Measurements from ENCODE around the gene MICAL2. TPM values are rescaled to one million over a fixed set of nuclear protein-coding genes. Genes with fewer than 3 reads are reported as not detected.
A peak's percentile ranks its signal among the peaks of the same experiment; 100 is the strongest.

MICAL2 gene
- total and polyA plus RNA-seq, 8 donors: 4.8 to 38.8 (median 26.5) TPM

DNA sequence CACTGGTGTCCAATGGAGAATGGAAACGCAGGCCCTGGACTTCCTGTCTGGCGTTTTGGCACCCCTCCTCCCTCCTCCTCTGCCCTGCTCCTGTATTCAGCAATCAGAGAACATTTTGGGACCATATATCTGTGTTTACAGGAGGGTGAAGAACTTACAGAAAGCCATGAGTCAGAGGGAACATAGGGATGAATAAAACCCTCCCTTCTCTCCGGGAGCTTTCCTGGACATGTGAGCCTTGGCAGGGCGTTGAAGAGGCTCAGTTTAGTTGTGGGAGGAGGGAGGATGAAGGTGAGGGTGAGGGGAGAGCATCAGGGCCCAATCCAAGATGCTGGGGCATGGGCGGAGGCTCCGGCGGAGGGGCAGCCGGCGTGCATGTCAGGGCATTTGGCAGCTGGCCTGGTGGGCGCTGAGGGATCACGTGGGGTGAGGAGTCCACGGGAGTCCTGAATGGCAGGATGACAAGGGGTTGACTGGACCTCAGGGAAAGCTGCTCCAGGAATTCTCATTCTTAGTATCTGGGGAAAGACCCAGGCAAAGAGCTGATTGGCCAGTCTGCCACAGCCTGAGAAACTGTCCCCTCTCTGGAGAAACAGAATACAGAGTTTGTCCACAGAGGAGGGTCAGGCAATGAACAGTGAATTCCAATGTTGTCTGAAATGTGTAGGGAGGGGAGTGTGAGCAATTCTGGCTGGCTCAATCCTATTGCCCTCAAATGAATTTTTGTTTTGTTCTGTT lies 28.9 kb downstream of the MICAL2 start:
- H3K36me3 ChIP-seq: no peaks in the 10 kb centered on the region
- FAIRE-seq: no peak
- H3K9me3 ChIP-seq: no peaks in the 10 kb centered on the region
- ATAC-seq: peak in 1 of 4 donors; percentile 29
- intact Hi-C loops (cut with DNase I): no loop called here
- 81 to 85% methylated on average over 12 of the region's 12 CpGs for WGBS, 2 donors
- H3K27ac ChIP-seq: no peak overlapping the region
- DNase-seq: no peak
- H3K4me3 ChIP-seq: no peak overlapping the region
- no peaks in the 10 kb centered on the region for H3K27me3 ChIP-seq
- TF ChIP-seq, protein P1, sequence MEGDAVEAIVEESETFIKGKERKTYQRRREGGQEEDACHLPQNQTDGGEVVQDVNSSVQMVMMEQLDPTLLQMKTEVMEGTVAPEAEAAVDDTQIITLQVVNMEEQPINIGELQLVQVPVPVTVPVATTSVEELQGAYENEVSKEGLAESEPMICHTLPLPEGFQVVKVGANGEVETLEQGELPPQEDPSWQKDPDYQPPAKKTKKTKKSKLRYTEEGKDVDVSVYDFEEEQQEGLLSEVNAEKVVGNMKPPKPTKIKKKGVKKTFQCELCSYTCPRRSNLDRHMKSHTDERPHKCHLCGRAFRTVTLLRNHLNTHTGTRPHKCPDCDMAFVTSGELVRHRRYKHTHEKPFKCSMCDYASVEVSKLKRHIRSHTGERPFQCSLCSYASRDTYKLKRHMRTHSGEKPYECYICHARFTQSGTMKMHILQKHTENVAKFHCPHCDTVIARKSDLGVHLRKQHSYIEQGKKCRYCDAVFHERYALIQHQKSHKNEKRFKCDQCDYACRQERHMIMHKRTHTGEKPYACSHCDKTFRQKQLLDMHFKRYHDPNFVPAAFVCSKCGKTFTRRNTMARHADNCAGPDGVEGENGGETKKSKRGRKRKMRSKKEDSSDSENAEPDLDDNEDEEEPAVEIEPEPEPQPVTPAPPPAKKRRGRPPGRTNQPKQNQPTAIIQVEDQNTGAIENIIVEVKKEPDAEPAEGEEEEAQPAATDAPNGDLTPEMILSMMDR (IDR thresholded peaks at IDR 0.05): no peak
- no peaks in the 10 kb centered on the region for H3K4me1 ChIP-seq

DNA sequence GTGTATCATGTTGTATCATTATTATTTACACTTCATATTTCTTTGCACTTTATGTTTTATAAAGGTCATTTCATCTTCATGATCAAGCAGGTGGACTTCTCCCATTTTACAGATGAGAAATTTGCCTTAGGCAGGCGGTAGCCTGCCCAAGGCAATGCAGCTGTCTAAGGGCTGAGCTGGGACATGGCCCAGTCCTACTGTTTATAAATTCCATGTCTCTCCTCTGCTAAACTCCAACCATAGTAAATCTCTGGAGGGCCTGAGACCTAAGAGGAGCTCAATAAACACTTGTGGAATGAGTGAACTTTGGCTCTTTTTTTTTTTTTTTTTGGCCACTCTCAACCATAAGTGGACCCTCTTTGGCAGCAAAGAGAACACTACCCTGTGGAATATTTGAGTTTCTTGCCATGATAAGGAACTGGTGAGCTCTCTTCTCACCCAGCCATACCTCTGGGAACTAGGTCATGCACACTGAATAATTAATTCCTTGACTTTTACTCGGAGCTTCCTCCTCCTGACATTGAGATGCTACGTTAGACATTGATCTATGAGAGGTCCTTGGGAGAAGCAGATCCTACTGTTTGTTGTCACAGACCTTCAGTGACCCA lies 29.9 kb downstream of the MICAL2 start:
- Histone ChIP-seq H3K9me3 (no peaks in the 10 kb centered on the region), H3K4me3 (no peak overlapping the region), H3K27me3 (no peaks in the 10 kb centered on the region), H3K27ac (no peak overlapping the region), H3K36me3 (no peaks in the 10 kb centered on the region), H3K4me1 (no peaks in the 10 kb centered on the region)
- no peak for DNase-seq
- intact Hi-C loops (cut with DNase I): no loop called here
- no peak for FAIRE-seq
- TF ChIP-seq, protein P1 (IDR thresholded peaks at IDR 0.05): no peak
- no peak for ATAC-seq
- 89 to 95% methylated on average over 3 of the region's 3 CpGs for WGBS, 2 donors

DNA sequence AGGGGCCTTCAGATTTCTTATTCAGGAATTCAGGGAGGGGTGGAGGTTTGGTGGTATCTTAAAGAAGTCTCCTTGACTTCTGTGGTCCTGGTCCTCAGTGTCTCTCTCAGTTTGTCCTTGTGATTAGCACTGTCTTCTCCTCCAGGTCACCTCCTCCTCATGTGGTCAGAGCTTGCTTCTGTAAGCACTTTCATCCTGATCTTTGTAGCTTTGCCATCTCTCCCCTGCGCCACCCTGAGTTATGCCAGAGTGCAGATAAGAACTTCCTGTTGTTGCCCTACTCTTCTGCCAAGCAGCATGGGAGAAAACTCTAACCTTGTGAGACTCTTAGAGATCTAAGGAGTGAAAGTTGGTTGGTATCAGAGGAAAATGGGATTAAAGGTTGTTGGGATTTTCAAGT lies 30.9 kb downstream of the MICAL2 start:
- intact Hi-C loops (cut with DNase I): no loop called here
- DNase-seq (no peak), ATAC-seq (peak in 2 of 4 donors; percentile 15 to 34), FAIRE-seq (no peak)
- H3K27ac ChIP-seq: no peak overlapping the region
- no peaks in the 10 kb centered on the region for H3K4me1 ChIP-seq
- no peak overlapping the region for H3K4me3 ChIP-seq
- no peaks in the 10 kb centered on the region for H3K27me3 ChIP-seq
- H3K9me3 ChIP-seq: no peaks in the 10 kb centered on the region
- WGBS, 2 donors: 48 to 60% methylated on average over 1 of the region's 1 CpG
- H3K36me3 ChIP-seq: no peaks in the 10 kb centered on the region
- TF ChIP-seq, protein P1 (IDR thresholded peaks at IDR 0.05): no peak

DNA sequence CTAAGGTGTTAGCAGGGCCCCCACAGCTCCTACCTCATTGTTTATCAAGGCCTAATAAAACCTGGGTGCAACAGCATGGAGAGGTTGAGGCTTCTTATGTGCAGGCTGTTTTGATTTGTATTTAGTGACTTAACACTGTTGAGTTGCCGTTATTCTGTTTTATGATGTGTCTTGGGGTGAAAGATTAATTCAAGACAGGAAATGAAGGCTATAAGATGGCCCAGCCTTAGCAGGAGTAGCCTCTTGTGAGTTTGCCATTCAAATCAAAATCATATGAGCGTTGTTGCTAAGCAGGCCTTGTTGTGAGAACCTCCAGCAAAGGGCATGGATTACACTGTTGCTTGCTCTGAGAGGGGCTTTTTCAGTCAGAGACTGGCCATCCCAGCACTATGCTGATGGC lies 31.8 kb downstream of the MICAL2 start:
- no peaks in the 10 kb centered on the region for H3K36me3 ChIP-seq
- intact Hi-C loops (cut with DNase I): no loop called here
- H3K4me1 ChIP-seq: no peaks in the 10 kb centered on the region
- WGBS, 2 donors: 92 to 98% methylated on average over 2 of the region's 2 CpGs
- TF ChIP-seq, protein P1 (IDR thresholded peaks at IDR 0.05): no peak
- DNase-seq (no peak), ATAC-seq (no peak), FAIRE-seq (no peak)
- H3K27ac ChIP-seq: no peak overlapping the region
- H3K27me3 ChIP-seq: no peaks in the 10 kb centered on the region
- H3K4me3 ChIP-seq: no peak overlapping the region
- no peaks in the 10 kb centered on the region for H3K9me3 ChIP-seq

DNA sequence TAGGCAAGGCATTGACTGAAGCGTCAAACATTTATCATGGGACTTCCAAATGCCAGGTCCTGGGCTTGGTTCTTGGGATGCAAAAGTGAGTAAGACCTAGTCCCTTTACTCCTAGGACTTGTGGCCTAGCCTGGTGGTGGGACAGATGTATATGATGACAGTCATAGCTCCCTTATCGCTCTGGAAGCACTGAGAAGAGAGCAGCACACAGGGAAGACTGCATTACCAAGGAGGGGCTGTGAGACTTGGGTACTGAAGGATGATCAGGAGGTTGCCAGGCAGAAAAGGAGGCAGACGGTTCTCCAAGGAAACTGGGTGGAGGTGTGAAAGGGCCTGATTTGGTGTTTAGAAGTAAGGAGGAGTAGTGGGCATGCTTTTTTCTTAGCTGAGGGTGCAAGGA lies 32.5 kb downstream of the MICAL2 start:
- TF ChIP-seq, protein P1 (IDR thresholded peaks at IDR 0.05): no peak
- H3K36me3 ChIP-seq: no peaks in the 10 kb centered on the region
- no peaks in the 10 kb centered on the region for H3K9me3 ChIP-seq
- FAIRE-seq (no peak), ATAC-seq (no peak), DNase-seq (no peak)
- H3K4me1 ChIP-seq: no peaks in the 10 kb centered on the region
- 79 to 99% methylated on average over 3 of the region's 3 CpGs for WGBS, 2 donors
- H3K4me3 ChIP-seq: no peak overlapping the region
- peak overlapping the region in 1 of 4 donors; percentile 28 for H3K27ac ChIP-seq
- intact Hi-C loops (cut with DNase I): no loop called here
- no peaks in the 10 kb centered on the region for H3K27me3 ChIP-seq
